Measurements from ENCODE around the gene CRYAA. TPM values are rescaled to one million over a fixed set of nuclear protein-coding genes. Genes with fewer than 3 reads are reported as not detected.

Gene CRYAA
- polyA plus RNA-seq, 3 donors from 2014 or later = not detected

DNA sequence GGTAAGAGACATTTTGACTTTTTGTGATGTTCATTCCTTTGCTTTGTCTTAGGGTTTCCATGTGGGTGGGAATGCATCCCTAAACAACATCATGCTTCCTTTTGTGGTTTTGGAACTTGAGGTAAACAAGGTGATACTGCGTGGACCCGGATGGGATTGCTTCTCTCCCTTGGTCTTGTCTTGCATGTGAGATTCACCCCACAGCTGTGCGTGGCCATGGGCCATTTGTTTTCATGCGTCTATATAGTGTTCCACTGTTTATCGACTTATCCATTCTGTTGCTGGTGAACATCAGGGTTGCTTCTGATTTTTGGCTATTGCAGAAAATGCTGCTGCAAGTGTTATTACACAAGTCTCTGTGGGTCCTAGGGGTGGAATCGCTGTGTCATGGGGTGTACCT is 21.1 kb downstream of the CRYAA start:
- Mint-ChIP-seq H3K9me3 (no peaks in the 10 kb centered on the region), H3K4me3 (no peak overlapping the region), H3K27ac (no peak overlapping the region), H3K4me1 (peaks cover 0 to 6% of the 10 kb centered on the region in 2 donors), H3K27me3 (ENCODE audit: low read depth in 3 of 3) (peaks cover 0 to 5% (median 3%) of the 10 kb centered on the region in 3 donors), H3K36me3 (peaks cover 0 to 3% (median 0%) of the 10 kb centered on the region in 3 donors)
- DNase-seq = no peak

DNA sequence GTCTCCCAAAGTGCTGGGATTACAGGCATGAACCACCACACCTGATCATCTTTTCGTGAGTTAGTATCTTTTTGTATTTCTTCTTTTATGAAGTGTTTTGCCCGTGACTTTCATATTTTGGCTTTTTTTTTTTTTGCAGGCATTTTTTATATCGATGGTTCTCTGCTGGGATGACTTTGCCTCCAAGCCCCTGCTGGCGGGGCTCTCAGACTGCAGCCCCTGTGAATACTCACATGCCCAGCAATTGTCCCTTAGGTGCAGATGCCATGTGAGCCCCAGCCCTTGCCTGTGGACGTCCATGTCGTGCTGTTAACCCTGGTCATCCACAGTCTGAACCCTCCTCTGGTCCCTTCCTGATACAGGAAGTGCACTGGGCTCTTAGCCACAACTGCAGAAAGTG is 21.7 kb downstream of the CRYAA start:
- H3K27me3 Mint-ChIP-seq (ENCODE audit: low read depth in 3 of 3) = peaks cover 0 to 5% (median 3%) of the 10 kb centered on the region in 3 donors
- H3K27ac Mint-ChIP-seq = peak overlapping the region in 1 of 6 donors; percentile 1
- H3K9me3 Mint-ChIP-seq = no peaks in the 10 kb centered on the region
- no peak for DNase-seq
- peaks cover 0 to 6% of the 10 kb centered on the region in 2 donors for H3K4me1 Mint-ChIP-seq
- H3K4me3 Mint-ChIP-seq = no peak overlapping the region
- H3K36me3 Mint-ChIP-seq = peaks cover 0 to 3% (median 0%) of the 10 kb centered on the region in 3 donors

DNA sequence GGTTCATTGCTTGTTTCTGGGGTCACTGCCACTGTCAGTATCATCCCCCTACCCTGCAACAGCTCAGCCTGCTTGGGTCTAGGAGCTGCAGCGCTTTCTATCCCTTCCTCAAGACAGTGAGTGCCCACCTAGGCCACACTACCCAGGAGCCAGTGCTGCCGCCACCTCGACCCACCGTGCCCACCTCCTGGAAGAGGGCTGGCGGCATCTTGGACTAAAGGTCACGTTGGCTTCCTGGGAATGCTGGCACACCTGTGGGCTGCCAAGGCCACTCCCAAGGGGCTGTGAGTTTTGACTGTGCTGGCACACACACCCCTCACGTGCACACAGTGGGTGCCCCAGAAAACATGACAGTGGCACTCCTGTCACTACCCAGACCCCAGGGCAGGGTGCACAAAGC is 22.1 kb downstream of the CRYAA start:
- no peaks in the 10 kb centered on the region for H3K9me3 Mint-ChIP-seq
- H3K36me3 Mint-ChIP-seq = peaks cover 0 to 3% (median 0%) of the 10 kb centered on the region in 3 donors
- no peak overlapping the region for H3K4me3 Mint-ChIP-seq
- H3K27me3 Mint-ChIP-seq (ENCODE audit: low read depth in 3 of 3) = peaks cover under 1 to 5% (median 3%) of the 10 kb centered on the region in 3 donors
- DNase-seq = no peak
- peaks cover 0 to 6% of the 10 kb centered on the region in 2 donors for H3K4me1 Mint-ChIP-seq
- no peak overlapping the region for H3K27ac Mint-ChIP-seq

DNA sequence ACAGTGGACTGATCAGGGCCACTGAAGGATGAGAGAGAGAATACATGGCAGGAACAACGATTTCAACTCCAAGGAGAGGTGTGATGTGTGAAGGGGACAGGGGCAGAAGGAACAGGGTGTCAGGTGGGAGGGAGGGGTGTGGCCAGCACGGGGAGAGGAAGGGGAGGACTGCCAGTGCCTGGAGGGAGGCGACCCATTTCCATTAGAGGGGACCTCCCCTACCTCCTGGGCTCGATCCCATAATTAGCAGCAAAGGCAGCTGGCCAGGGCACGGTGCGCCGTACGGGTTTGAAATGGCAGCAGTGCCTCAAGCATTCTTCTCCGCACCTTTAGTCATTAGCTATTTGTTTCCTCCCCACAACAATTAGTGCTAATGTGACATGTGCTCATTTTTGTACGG is 22.7 kb downstream of the CRYAA start:
- Mint-ChIP-seq H3K27me3 (ENCODE audit: low read depth in 3 of 3) (peaks cover 2 to 5% (median 5%) of the 10 kb centered on the region in 3 donors), H3K9me3 (no peaks in the 10 kb centered on the region), H3K36me3 (peaks cover 0 to 3% (median 0%) of the 10 kb centered on the region in 3 donors), H3K27ac (no peak overlapping the region), H3K4me1 (peaks cover 0 to 6% of the 10 kb centered on the region in 2 donors), H3K4me3 (no peak overlapping the region)
- DNase-seq = no peak

DNA sequence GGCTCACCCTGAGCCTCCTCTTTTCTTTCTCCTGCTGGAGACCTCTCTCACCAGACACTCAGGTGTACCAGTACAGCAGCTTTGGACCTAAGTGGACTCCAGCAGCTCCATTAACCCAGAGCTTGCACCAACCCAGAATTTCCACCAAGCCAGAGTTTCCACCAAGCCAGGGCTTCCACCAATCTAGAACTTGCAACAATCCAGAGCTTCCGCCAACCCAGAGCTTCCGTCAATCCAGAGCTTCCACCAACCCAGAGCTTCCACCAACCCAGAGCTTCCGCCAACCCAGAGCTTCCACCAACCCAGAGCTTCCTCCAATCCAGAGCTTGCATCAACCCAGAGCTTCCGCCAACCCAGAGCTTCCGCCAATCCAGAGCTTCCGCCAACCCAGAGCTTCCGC is 23.2 kb downstream of the CRYAA start:
- H3K27ac Mint-ChIP-seq = no peak overlapping the region
- no peak overlapping the region for H3K4me3 Mint-ChIP-seq
- H3K36me3 Mint-ChIP-seq = peaks cover 0 to 3% (median 0%) of the 10 kb centered on the region in 3 donors
- H3K4me1 Mint-ChIP-seq = peaks cover 0 to 6% of the 10 kb centered on the region in 2 donors
- H3K27me3 Mint-ChIP-seq (ENCODE audit: low read depth in 3 of 3) = peaks cover 2 to 8% (median 5%) of the 10 kb centered on the region in 3 donors
- no peaks in the 10 kb centered on the region for H3K9me3 Mint-ChIP-seq
- no peak for DNase-seq

DNA sequence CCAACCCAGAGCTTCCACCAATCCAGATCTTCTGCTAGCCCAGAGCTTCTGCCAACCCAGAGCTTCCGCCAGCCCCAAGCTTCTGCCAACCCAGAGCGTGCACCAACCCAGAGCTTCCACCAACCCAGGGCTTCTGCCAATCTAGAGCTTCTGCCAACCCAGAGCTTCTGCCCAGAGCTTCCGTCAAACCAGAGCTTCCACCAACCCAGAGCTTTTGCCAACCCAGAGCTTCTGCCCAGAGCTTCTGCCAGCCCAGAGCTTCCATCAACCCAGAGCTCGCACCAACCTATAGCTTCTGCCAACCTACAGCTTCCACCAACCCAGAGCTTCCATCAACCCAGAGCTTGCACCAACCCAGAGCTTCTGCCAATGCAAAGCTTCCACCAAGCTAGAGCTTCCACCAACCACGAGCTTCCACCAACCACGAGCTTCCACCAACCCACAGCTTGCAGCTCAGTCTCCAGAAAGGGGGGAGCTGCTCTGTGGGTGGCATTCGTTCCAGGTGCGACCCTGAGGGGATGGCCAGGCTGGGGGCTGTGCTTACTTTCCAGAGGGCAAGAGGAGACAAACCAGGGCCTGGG is 23.8 kb downstream of the CRYAA start:
- H3K4me3 Mint-ChIP-seq = no peak overlapping the region
- DNase-seq = no peak

DNA sequence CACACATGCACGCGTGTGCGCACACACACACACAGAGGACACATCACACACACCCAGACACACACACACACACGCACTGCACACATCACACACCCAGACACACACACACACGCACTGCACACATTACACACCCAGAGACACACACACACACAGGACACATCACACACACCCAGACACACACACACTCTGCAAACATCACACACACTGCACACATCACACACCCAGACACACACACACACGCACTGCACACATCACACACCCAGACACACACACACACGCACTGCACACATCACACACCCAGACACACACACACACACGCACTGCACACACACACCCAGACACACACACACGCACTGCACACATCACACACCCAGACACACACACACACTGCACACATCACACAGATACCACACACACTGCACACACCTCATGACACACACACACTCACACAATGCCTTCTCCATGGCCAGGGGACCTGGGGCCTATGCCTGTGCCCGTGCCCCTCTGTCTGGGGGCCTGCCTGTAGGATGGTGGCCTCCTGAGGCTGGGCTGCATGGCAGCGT is 24.4 kb downstream of the CRYAA start:
- Mint-ChIP-seq H3K4me1 (peaks cover 0 to 2% of the 10 kb centered on the region in 2 donors), H3K27me3 (ENCODE audit: low read depth in 3 of 3) (peaks cover 3 to 14% (median 4%) of the 10 kb centered on the region in 3 donors), H3K27ac (no peak overlapping the region), H3K9me3 (peaks cover 0 to 8% (median 2%) of the 10 kb centered on the region in 6 donors), H3K36me3 (peaks cover under 1 to 5% (median 4%) of the 10 kb centered on the region in 3 donors), H3K4me3 (no peak overlapping the region)
- DNase-seq = no peak

More for the DNA sequence above, 23.8 kb downstream of the CRYAA start:
- Mint-ChIP-seq H3K36me3 (peaks cover 0 to 5% (median 3%) of the 10 kb centered on the region in 3 donors), H3K4me1 (peaks cover 0 to 5% of the 10 kb centered on the region in 2 donors), H3K27me3 (ENCODE audit: low read depth in 3 of 3) (peaks cover 3 to 12% (median 3%) of the 10 kb centered on the region in 3 donors), H3K27ac (no peak overlapping the region), H3K9me3 (peaks cover 0 to 2% (median 0%) of the 10 kb centered on the region in 6 donors)

DNA sequence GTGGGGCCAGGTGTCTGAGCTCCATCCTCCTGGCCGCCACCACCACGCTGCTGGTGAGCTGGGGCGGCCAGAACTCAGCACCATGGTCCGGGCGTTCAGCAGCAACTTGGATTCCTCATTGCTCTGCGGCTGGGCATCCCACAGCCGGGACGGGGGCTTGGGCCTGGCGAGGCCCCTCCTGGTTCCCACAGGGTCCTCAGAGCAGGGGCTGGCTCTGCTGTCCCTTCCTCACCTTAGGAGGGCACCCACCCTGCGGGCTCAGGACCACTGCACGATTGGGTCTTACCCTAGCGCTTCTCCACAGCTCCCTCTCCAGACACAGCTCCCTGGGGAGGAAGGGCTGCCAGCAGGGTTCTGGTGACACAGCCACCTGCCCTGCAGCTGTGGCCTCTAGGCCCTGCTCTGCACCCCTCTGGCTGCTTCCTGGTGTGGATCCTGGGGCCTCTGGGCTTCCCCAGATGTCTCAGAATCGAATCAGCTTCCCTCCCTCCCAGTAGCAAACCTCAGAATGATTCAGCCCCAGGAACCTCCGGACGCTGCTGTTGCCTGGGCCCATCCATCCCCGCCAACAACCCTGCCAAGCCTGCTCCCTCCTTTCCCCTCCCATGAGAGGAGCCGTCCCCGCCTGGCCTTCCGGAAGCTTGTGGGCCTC is 25.0 kb downstream of the CRYAA start:
- H3K9me3 Mint-ChIP-seq = peaks cover 0 to 14% (median 8%) of the 10 kb centered on the region in 6 donors
- no peak overlapping the region for H3K27ac Mint-ChIP-seq
- H3K4me3 Mint-ChIP-seq = no peak overlapping the region
- H3K27me3 Mint-ChIP-seq (ENCODE audit: low read depth in 3 of 3) = peaks cover 3 to 16% (median 4%) of the 10 kb centered on the region in 3 donors
- H3K4me1 Mint-ChIP-seq = peaks cover 0 to under 1% of the 10 kb centered on the region in 2 donors
- H3K36me3 Mint-ChIP-seq = peaks cover 5 to 9% (median 6%) of the 10 kb centered on the region in 3 donors
- DNase-seq = no peak

DNA sequence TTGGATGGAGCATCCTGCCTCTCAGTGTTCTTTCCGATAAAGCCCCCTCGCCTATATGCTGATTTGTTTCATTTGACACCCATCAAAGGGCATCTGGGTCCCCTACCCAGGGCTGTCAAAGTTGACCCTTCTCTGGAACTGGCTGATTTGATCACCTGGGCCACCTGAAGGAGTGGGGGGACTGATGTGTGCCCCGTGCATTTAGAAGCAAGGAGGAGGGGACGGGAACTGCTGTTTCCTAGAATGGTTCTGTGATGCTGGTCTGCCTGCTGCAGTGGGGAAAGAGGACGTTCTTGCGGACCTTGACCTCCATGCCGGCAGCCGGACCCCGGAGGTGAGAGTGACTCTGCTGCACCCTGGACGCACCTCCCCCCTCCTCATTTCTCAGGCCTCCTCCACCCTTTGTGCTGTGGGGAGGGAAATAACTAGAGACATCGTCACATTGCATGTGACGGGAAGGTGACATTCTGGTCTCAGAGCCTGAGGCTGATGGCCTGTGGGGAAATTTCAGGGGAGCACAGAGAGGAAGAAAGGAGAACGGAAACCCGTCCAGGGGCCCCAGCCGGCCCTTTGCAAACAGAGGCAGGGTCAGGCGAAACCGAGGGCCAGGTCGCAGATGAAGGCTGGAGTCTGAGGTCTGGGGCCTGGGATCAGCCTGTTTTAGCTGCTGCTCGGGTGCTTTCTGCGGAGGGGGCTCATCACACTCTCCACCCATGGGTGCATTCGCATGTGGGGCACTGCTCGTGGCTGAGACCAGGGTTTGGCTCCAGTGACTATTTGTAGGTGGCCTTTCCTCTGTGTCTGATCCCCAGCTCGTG is 25.7 kb downstream of the CRYAA start:
- peaks cover 5 to 9% (median 6%) of the 10 kb centered on the region in 3 donors for H3K36me3 Mint-ChIP-seq
- no peak for DNase-seq
- H3K27me3 Mint-ChIP-seq (ENCODE audit: low read depth in 3 of 3) = peaks cover 3 to 16% (median 4%) of the 10 kb centered on the region in 3 donors
- H3K4me1 Mint-ChIP-seq = no peaks in the 10 kb centered on the region
- H3K4me3 Mint-ChIP-seq = no peak overlapping the region
- peaks cover 0 to 14% (median 8%) of the 10 kb centered on the region in 6 donors for H3K9me3 Mint-ChIP-seq
- H3K27ac Mint-ChIP-seq = no peak overlapping the region

DNA sequence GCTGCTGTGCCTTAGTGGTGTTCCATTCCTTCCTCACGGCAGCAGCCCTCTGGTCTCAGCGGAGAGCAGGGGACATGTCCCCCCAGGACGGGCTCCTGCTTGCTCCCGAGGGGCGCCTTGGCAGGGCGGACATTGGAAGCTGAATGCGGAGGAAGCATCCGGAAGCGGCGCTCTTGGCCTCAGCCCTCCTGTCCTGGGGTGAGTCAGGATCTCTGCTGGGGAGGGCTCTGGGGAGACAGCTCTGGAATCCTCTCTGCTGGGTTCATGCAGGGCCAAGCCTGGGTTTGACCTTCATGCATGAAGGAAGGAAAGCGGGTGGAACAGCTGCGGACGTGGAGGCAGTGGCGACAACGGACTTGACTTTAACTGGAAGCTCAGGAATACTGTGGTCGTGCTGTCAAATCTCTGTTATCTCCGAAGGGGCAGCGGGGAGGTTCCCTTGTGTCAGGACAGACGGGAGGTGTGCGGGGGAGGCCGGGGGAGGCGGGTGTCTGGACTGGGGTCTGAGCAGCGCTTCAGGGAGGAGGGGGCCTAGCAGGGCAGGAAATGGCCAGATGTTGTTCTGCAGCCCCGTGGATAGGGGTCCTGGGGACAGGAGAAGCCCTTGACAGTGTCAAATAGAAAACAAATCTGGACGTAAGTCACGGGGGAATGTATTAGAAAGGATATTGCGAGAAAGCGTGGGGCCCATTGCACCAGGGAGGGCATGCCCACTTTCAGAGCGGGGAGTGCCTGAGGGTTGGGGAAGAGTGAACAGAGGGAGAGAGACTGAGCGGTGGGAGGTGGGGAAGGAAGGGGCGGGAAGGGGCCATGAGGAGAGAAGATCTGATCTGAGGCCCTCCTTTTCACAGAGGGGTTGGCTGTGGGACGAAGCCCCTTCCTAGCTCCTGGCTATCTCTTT is 26.6 kb downstream of the CRYAA start:
- H3K4me3 Mint-ChIP-seq = no peak overlapping the region
- H3K27ac Mint-ChIP-seq = no peak overlapping the region
- H3K27me3 Mint-ChIP-seq (ENCODE audit: low read depth in 3 of 3) = peaks cover 5 to 16% (median 6%) of the 10 kb centered on the region in 3 donors
- peaks cover 0 to 19% (median 8%) of the 10 kb centered on the region in 6 donors for H3K9me3 Mint-ChIP-seq
- H3K4me1 Mint-ChIP-seq = no peaks in the 10 kb centered on the region
- DNase-seq = no peak
- peaks cover 5 to 9% (median 6%) of the 10 kb centered on the region in 3 donors for H3K36me3 Mint-ChIP-seq

DNA sequence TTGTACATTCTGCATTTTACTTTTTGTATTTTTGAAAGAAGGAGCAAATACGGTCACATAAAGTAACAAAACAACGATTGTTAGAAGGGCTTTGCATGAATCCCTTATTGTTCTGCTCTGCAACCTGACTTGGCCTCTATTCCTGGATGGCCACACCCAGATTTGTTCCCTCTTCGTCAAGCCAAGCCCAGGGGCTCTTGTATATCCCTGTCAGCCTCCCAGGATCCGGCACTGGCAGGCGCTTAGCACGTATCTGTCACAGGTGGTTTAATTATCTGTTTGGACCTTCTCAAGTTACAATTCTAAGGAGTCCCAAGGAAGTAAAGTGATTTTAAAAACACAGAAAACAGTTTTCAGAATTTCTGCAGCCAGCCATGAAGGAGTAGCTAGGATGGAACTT is 28.0 kb downstream of the CRYAA start:
- peaks cover 9 to 29% (median 16%) of the 10 kb centered on the region in 6 donors for H3K9me3 Mint-ChIP-seq
- H3K36me3 Mint-ChIP-seq = peaks cover 5 to 7% (median 7%) of the 10 kb centered on the region in 3 donors
- H3K27ac Mint-ChIP-seq = no peak overlapping the region
- no peak overlapping the region for H3K4me3 Mint-ChIP-seq
- H3K27me3 Mint-ChIP-seq (ENCODE audit: low read depth in 3 of 3) = peaks cover 6 to 17% (median 11%) of the 10 kb centered on the region in 3 donors
- no peaks in the 10 kb centered on the region for H3K4me1 Mint-ChIP-seq
- DNase-seq = no peak

DNA sequence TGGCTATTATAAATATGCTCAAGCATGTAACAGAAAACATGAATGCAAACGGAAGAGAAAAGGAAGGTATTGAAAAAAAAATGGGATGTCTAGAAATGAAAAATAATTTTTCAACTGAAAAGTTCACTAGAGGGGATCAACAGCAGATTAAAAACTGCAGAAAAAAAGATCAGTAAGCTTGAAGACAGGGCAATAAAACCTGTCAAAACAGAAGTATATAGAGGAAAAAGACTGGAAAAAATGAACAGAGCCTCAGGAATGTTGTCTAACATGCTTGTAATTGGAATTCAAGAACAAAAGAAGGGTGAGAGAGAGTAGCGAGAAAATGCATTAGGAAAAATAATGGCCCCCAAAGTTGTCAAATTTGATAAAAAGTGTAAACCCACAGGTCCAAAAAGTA is 29.6 kb downstream of the CRYAA start:
- no peaks in the 10 kb centered on the region for H3K4me1 Mint-ChIP-seq
- DNase-seq = no peak
- no peak overlapping the region for H3K4me3 Mint-ChIP-seq
- peaks cover 6 to 18% (median 14%) of the 10 kb centered on the region in 3 donors for H3K27me3 Mint-ChIP-seq (ENCODE audit: low read depth in 3 of 3)
- H3K27ac Mint-ChIP-seq = no peak overlapping the region
- peaks cover 5 to 10% (median 9%) of the 10 kb centered on the region in 3 donors for H3K36me3 Mint-ChIP-seq
- H3K9me3 Mint-ChIP-seq = peaks cover 11 to 33% (median 24%) of the 10 kb centered on the region in 6 donors
